GM10248 (cell line): Measurements from ENCODE around the gene PGAP2.
A peak's percentile ranks its signal among the peaks of the same experiment; 100 is the strongest.
"Not testable (repeated sequence)": the region's sequence is repeated elsewhere in the genome, so short reads cannot be mapped to it uniquely, and the experiment has no call there.

Source experiments
- CTCF ChIA-PET: fragments of 300-600 bp; sonication (Branson Sonifier 250); formaldehyde crosslinking; extraction: SDS; loops from one replicate; lab custom pipeline; 2021; ENCODE audit warnings: antibody characterized with exemption; lab: Yijun Ruan, JAX
- POLR2A ChIA-PET: fragments of 350-650 bp; sonication (Branson Sonifier 250); formaldehyde crosslinking; extraction: SDS; loops from one replicate; lab custom pipeline; 2020; ENCODE audit warnings: antibody characterized with exemption; lab: Yijun Ruan, JAX
- DNase-seq: peaks from one replicate; pipeline ENCODE4 v3.0.0; 2012; ENCODE audit errors: extremely low spot score
- CTCF ChIP-seq: IDR thresholded peaks from 2 replicates; pipeline ENCODE4 v1.5.1; 2012; ENCODE audit warnings: mild to moderate bottlenecking, low read depth; ENCODE audit errors: extremely low read depth, missing control alignments, control extremely low read depth

The PGAP2 gene

GRCh38 chr11:3802011-3802790, 6.2 kb upstream of the PGAP2 start:
- CTCF ChIA-PET = no interaction called here
- POLR2A ChIA-PET = no interaction called here
- TF ChIP-seq CTCF = no peak
- DNase-seq = no peak

- ChIA-PET POLR2A (no interaction called here), CTCF (interaction anchor here (1.4 to 1.5 kb wide), 2 partner anchors 10 to 20 kb away, joined by 4 read pairs; no protein-coding TSS in a partner anchor)
- TF ChIP-seq CTCF = no peak
- no peak for DNase-seq
Measured at GRCh38 chr11:3803726-3804495, 4.4 kb upstream of the PGAP2 start.

GRCh38 chr11:3808861-3809623, 682 bp downstream of the PGAP2 start:
- POLR2A ChIA-PET = interaction anchor here (0.8 to 1.4 kb wide), 3 partner anchors 10 to 31 kb away, joined by 3 to 5 read pairs (median 3); partner anchors contain the start of genes NUP98 and RHOG
- peak; percentile 78 for DNase-seq

GRCh38 chr11:3809624-3809928, 1.2 kb downstream of the PGAP2 start:
- no peak for DNase-seq
- ChIA-PET CTCF (interaction anchor here (0.7 to 5.2 kb wide), 26 partner anchors 11 to 273 kb away, joined by 3 to 47 read pairs (median 5); partner anchors contain the start of genes NUP98, RHOG and STIM1), POLR2A (interaction anchor here (0.8 to 1.4 kb wide), 3 partner anchors 10 to 31 kb away, joined by 3 to 5 read pairs (median 3); partner anchors contain the start of genes NUP98 and RHOG)
- TF ChIP-seq CTCF = no peak

More at GRCh38 chr11:3808861-3809623, 682 bp downstream of the PGAP2 start:
- TF ChIP-seq CTCF = peak; percentile 64
- CTCF ChIA-PET = interaction anchor here (0.6 to 5.2 kb wide), 35 partner anchors 10 to 274 kb away, joined by 3 to 47 read pairs (median 4); partner anchors contain the start of genes NUP98, RHOG and STIM1

- DNase-seq = no peak
- CTCF ChIA-PET = interaction anchor here (1.9 to 5.2 kb wide), 5 partner anchors 9 to 262 kb away, joined by 7 to 47 read pairs (median 16); partner anchors contain the start of gene NUP98
- POLR2A ChIA-PET = interaction anchor here (0.6 to 1.4 kb wide), 2 partner anchors 9 to 25 kb away, joined by 3 read pairs; no protein-coding TSS in a partner anchor
- TF ChIP-seq CTCF = no peak
Measured at GRCh38 chr11:3810446-3810845, 2.1 kb downstream of the PGAP2 start.

- POLR2A ChIA-PET = interaction anchor here (0.5 kb wide), 1 partner anchor 20 kb away, joined by 5 read pairs; no protein-coding TSS in a partner anchor
- DNase-seq = no peak
- CTCF ChIA-PET = interaction anchor here (1.9 to 5.2 kb wide), 3 partner anchors 9 to 262 kb away, joined by 12 to 39 read pairs (median 16); partner anchors contain the start of gene NUP98
- no peak for TF ChIP-seq CTCF
Measured at GRCh38 chr11:3810951-3811350, 2.6 kb downstream of the PGAP2 start.

- DNase-seq = not testable (repeated sequence)
- ChIA-PET CTCF (interaction anchor here (0.9 to 2.8 kb wide), 6 partner anchors 11 to 257 kb away, joined by 3 to 12 read pairs (median 4); no protein-coding TSS in a partner anchor), POLR2A (interaction anchor here (0.6 kb wide), 1 partner anchor 58 kb away, joined by 3 read pairs; no protein-coding TSS in a partner anchor)
Measured at GRCh38 chr11:3814832-3815231, 6.5 kb downstream of the PGAP2 start.
